HL-60/S4 treated with retinoic acid at 250 ng/mL for 4 days and 3 days (cell line): ENCODE results near the gene ACTN1.

Experiments
- in situ Hi-C: fragments of 300-500 bp; cut with MboI; formaldehyde crosslinking; loops from 2 replicates; pipeline ENCODE4 v1.7.0; 2022; ENCODE audit warnings: low sequenced_read_pairs

The ACTN1 gene

GRCh38 chr14:68893566-68893965, 85.5 kb downstream of the ACTN1 start:
- in situ Hi-C loops, result no loop called here

- in situ Hi-C loops, result no loop called here
Measured at GRCh38 chr14:68892961-68893360, 86.1 kb downstream of the ACTN1 start.

- in situ Hi-C loops, result no loop called here
Measured at GRCh38 chr14:68891851-68892660, 87.0 kb downstream of the ACTN1 start.

GRCh38 chr14:68890173-68890931, 88.8 kb downstream of the ACTN1 start:
- in situ Hi-C loops, result no loop called here

GRCh38 chr14:68888883-68889282, 90.2 kb downstream of the ACTN1 start:
- in situ Hi-C loops, result no loop called here

GRCh38 chr14:68888025-68888850, 90.9 kb downstream of the ACTN1 start:
- in situ Hi-C loops, result no loop called here

GRCh38 chr14:68886109-68886434, 93.0 kb downstream of the ACTN1 start:
- in situ Hi-C loops, result no loop called here

- in situ Hi-C loops, result no loop called here
Measured at GRCh38 chr14:68885226-68886108, 93.6 kb downstream of the ACTN1 start.

GRCh38 chr14:68884031-68885030, 94.8 kb downstream of the ACTN1 start:
- in situ Hi-C loops, result no loop called here

- in situ Hi-C loops, result no loop called here
Measured at GRCh38 chr14:68882235-68882634, 96.9 kb downstream of the ACTN1 start.

GRCh38 chr14:68881396-68881795, 97.7 kb downstream of the ACTN1 start:
- in situ Hi-C loops, result no loop called here

GRCh38 chr14:68880581-68881105, 98.5 kb downstream of the ACTN1 start:
- in situ Hi-C loops, result no loop called here

- in situ Hi-C loops, result no loop called here
Measured at GRCh38 chr14:68879841-68880575, 99.1 kb downstream of the ACTN1 start.

GRCh38 chr14:68879321-68879781, 99.8 kb downstream of the ACTN1 start:
- in situ Hi-C loops, result no loop called here

- in situ Hi-C loops, result no loop called here
Measured at GRCh38 chr14:68878908-68879307, 100.2 kb downstream of the ACTN1 start.

GRCh38 chr14:68877993-68878575, 101.0 kb downstream of the ACTN1 start:
- in situ Hi-C loops, result no loop called here

- in situ Hi-C loops, result no loop called here
Measured at GRCh38 chr14:68876976-68877375, 102.1 kb downstream of the ACTN1 start.

GRCh38 chr14:68874746-68875155, 104.4 kb downstream of the ACTN1 start:
- in situ Hi-C loops, result no loop called here
